ENCODE measurements around the gene SMIM24. TPM values are rescaled to one million over a fixed set of nuclear protein-coding genes. Genes with fewer than 3 reads are reported as not detected.

The SMIM24 gene
- total and polyA plus RNA-seq, 9 of the 15 experiments (the other 6 are each of a cell fraction or from before 2014, with no cell fraction given), result 0.45 to 12.3 (median 1.4) TPM; not detected in 1

DNA sequence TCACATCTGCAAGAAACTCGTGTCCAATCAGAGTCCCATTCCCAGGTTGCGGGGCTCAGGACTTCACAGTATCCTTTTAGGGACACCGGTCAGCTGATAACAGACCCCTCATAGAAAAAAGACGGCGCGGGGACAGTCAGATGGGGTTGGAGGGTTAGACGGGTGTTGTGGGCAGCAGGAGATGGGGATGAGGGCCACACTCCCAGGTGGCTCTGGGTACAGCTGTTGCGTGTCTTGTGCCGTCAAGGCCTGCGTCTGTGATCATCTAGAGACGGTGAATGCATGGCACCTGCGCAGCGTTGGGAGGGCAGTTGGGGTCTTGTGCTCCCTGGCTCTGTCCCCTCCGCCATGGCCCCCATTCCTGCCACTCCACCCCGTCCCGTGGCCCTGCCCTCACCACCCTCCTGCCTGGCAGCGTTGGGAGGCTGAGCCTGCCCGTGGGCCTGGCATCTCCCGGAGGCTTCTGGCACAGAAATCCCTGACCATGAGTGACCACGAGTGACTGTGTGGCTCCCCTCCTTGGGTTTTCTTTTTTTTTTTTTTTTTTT lies 44.7 kb upstream of the SMIM24 start:
- peaks cover 12% of the 10 kb centered on the region; the same call in 1 of the 2 replicates for H4K20me1 ChIP-seq (replicated peaks; ENCODE audit: control insufficient read depth, insufficient read depth, low read length)
- H3K79me2 ChIP-seq (ENCODE audit: control insufficient read depth, insufficient read depth, low read length), result peaks cover 33% of the 10 kb centered on the region
- H3K36me3 ChIP-seq (ENCODE audit: control insufficient read depth, insufficient read depth, low read length), result peaks cover 53% of the 10 kb centered on the region; the same call in 1 of the 3 replicates
- H3K9ac ChIP-seq (ENCODE audit: insufficient read depth in 1 of 2, low read depth in 2 of 2, low read length in 2 of 2), result no peak overlapping the region; a peak in 1 of 4 replicates
- ChIA-PET POLR2A (no interaction called here), CTCF (ENCODE audit: low intra/inter-chr PET ratio) (no interaction called here)
- H3K27me3 ChIP-seq (ENCODE audit: control insufficient read depth in 2 of 2, insufficient read depth in 2 of 2, low read length in 2 of 2), result no peaks in the 10 kb centered on the region
- peaks cover 2% of the 10 kb centered on the region for H3K9me1 ChIP-seq (ENCODE audit: control insufficient read depth, insufficient read depth, low read length)
- peaks cover 14 to 67% of the 10 kb centered on the region in 2 experiments for H3K4me1 ChIP-seq (replicated peaks in 1 of 2; ENCODE audit: control insufficient read depth in 2 of 2, insufficient read depth in 2 of 2, low read length in 2 of 2)
- intact Hi-C loops (cut with micrococcal nuclease), result no loop called here
- H2AFZ ChIP-seq (ENCODE audit: low read depth, low read length), result no peak overlapping the region
- ATAC-seq (no peak), DNase-seq (ENCODE audit: extremely low read depth in 1 of 4, low spot score in 3 of 4) (no peak), FAIRE-seq (no peak)
- BruUV-seq (replicated peaks), result no TSS peak
- H3K9me3 ChIP-seq (replicated peaks; ENCODE audit: control insufficient read depth, insufficient read depth, low read depth, low read length), result no peaks in the 10 kb centered on the region
- H3K27ac ChIP-seq (ENCODE audit: extremely low read depth, low read depth, low read length), result no peak overlapping the region
- 95% methylated on average over 19 of the region's 20 CpGs for WGBS (ENCODE audit: insufficient coverage, low coverage, missing lambda C conversion rate)
- TF ChIP-seq TEAD2 (tag; IDR thresholded peaks at IDR 0.05) (no peak), CEBPB (tag; IDR thresholded peaks at IDR 0.05) (no peak), NFIX (CRISPR knock-in tag; IDR thresholded peaks at IDR 0.05; ENCODE audit: low read depth) (no peak), JUN (IDR thresholded peaks at IDR 0.05; ENCODE audit: borderline replicate concordance, low read depth, low read length) (no peak), JUN (CRISPR knock-in tag; IDR thresholded peaks at IDR 0.05; ENCODE audit: borderline replicate concordance) (no peak), SMAD1 (IDR thresholded peaks at IDR 0.05; ENCODE audit: low read depth, low read length, partially characterized antibody) (no peak), FIP1L1 (IDR thresholded peaks at IDR 0.05; ENCODE audit: low read depth, low read length, poor library complexity, severe bottlenecking) (no peak), POLR2G (IDR thresholded peaks at IDR 0.05; ENCODE audit: low read depth, low read length) (0 out of 2 replicates have a peak, but pooled peaks have one; percentile 16)
- in situ Hi-C loops (cut with MboI), result no loop called here
- no peak overlapping the region for H3K4me2 ChIP-seq (ENCODE audit: insufficient read depth, low read length)
- no peak overlapping the region for H3K4me3 ChIP-seq
